ENCODE results near the gene TESK1.
A peak's percentile ranks its signal among the peaks of the same experiment; 100 is the strongest.
"Not testable (repeated sequence)": the region's sequence is repeated elsewhere in the genome, so short reads cannot be mapped to it uniquely, and the experiment has no call there.

Gene TESK1

DNA sequence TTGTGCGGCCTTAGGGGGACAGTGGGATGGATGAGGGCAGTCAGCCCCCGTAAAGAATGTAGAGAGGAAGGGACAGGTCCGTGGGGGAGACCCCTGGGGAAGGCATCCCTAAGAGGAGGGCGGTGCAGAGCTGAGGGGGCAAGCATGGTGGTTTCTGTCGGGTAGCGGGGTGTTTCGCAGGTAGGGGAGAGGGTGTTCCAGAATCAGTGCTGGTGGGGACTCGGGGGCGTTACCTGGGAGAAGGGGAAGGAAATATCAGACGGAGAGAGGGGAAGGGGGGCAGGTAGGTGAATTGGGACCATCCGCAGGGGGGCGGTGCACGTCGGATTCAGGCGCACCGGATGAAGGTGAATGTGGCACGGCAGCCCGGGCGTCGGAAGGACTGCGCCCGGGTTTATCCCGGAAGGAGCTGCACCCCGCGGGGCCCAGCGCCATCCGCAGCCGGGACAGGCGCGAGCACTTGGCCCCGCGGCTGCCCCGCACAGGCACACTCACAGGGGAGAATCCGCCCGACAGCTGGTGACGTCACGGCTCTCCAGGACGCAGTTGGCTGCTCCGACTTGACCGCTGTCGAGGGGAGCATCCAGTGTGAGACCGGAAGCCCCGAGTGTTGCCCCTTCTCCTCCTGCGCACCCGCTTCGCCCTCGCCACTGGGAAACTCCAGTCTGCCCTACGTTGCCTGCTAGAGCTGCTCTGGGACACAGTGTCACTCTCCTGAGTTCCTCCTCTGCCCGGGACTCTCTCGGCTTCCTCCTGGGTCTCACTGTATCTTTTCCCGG, 11.8 kb downstream of the TESK1 start:
- peak; percentile 82 to 87 for DNase-seq

DNA sequence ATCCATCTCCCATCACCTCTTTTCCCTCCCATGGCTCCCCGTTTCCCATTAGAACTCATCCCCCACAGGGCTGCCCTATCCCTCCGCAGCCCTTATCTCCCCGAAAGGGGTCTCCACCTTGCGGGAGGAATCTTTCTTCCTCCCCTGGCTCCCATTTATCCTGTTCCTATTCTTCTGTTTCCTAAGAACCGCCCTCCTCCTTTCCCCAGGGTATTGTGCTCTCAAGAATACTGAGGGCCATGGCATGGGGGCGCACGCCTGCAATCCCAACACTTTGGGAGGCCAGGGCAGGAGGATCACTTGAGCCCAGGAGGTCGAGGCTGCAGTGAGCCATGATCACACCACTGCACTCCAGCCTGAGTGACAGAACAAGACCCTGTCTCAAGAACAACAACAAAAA, 12.5 kb downstream of the TESK1 start:
- no peak for DNase-seq

DNA sequence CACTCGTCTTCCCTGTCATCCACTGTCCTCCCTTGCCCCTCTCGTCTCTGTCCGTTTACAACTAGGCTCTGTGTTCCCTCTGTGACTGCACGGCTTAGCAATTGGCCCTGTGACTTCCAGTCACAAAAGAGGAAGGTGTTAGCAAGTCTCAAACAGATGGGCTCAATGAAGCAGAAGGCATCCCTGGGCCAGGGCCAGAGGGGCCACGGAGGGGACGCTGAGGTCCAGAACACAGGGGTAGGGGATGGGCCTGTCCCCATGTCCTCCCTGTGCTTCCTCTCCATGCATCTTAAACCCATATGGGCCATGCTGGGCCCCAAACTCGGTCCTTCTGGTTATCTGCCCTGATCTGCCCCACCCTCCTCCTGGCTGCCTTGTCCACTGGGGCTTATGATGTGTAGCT, 13.3 kb downstream of the TESK1 start, which contains the start of gene CD72:
TSS of gene CD72 (minus strand) at position 89 of the 403 bp plus-strand sequence. CDS start 110 bp downstream, outside the sequence.
- DNase-seq = peak in 1 of 2 donors; percentile 48

DNA sequence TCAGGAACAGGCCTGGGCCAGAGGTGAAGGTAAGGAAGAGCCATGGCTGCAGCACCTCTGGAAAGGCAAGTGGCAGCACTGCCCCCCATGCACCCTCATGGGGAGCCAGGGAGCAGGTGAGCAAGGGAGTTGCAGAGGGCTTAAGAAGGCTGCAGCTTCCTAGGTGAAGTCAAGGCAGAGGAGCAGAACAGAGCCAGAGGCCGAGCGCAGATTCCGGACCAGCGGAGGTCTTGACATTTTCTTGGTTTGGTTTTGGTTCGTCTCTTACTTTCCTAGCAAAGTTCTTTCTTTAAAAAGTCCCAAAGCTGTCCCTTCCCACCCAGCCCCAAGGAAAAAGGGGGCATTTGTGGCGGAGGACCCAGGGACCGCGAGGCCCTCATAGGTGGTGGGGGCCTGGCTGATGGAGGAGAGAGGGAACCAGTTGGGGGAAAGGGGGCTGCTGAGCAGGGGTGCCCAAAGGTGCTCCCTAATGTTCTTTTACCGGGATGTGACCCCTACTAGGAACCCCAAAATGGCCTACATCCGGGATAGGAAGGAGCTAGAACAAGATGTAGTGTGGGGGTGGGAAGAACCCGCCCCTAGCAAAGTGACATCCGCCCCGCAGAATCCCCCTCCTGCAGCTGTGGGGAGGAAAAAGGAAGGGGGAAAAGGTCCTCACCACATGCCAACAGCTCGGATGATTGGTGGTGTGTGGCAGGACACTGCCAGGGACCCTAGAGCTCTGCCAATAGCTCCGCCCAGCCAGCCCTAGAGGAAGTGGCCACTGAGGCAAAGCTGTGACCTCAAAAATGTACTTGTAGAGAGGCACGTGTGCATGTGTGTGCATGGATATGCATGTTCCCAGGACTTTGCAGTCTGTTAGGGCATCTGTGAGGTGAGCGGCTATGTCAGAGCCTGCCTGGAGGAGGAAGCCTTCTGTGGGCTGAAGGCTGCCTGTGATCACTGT, 14.1 kb downstream of the TESK1 start:
- peak; percentile 65 to 71 for DNase-seq

DNA sequence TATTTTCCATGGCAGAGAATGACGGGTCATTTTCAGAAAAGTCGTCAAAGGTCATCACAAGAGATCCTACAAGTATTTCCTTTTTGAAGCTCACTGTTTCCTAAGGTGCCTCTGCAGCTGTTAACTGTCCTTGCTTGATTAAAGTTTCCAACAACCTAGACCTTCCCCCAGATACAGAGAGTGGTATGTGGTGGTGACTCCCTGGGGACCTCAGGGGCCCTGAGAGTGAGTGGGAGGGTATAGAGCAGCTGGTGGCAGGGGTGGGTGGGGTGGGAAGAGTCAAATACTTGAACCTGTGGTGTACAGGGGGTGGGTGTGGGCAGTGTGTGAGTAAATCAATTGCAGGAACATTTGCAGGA, 14.7 kb downstream of the TESK1 start:
- DNase-seq = peak in 1 of 2 donors; percentile 56

DNA sequence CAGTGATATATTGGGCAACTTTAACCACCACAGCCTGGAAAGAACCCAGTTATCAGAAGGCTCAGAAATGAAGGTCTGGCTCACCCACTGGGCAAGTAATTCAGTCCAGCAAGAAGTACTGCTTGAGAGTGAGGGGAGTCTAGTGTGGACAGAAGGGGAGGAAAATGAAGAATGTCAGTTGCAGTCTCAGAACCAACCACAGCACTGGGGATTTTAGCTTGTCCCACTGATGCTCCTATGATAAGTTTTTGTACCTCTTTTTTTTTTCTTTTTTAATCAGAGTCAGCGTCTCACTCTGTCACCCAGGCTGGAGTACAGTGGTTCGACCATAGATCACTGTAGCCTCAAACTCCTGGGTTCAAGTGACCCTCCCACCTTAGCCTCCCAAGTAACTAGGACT, 22.5 kb downstream of the TESK1 start:
- no peak for DNase-seq

DNA sequence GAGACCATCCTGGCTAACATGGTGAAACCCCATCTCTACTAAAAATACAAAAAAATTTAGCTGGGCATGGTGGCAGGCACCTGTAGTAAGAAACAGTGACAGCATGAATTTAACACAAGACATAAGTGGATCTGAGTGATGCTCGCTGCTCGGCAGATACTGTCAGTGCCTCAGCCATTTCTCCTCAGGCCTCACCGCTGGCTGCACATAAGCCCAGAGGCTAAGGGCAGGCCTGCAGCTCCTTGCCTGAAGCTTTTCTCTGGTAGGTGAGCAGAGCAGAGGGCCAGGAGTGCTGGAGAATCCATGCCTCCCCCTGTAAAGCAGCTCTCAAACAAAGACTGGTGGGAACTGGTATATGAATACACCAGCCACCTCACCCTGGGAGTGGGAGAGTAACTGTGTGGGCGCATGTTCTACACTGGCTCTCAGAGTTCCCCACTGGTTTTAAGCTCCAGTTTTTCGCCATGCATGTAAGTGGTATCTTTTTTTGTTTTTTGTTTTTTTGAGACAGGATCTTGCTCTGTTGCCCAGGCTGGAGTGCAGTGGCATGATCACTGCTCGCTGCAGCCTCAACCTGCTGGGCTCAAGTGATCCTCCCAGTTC, 23.4 kb downstream of the TESK1 start:
- DNase-seq = no peak

DNA sequence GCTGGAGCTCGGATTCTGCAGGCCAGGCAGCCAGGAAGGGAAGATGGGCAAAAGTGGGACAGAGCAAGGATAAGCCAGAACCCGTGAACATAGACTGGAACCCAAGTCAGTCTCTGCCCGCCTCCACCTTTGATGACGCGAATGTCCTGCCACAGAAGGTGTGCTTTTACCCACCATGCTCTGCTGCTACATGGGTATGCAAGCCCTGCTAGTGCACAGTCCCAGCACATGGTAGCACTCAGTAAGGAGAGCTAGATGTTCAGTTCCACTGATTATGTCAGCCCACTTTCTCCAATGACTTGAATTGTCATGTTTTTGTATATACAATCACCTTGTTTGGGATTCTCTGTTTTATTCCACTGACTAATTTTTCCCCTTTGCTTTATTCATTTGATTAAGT, 24.5 kb downstream of the TESK1 start:
- DNase-seq = no peak

DNA sequence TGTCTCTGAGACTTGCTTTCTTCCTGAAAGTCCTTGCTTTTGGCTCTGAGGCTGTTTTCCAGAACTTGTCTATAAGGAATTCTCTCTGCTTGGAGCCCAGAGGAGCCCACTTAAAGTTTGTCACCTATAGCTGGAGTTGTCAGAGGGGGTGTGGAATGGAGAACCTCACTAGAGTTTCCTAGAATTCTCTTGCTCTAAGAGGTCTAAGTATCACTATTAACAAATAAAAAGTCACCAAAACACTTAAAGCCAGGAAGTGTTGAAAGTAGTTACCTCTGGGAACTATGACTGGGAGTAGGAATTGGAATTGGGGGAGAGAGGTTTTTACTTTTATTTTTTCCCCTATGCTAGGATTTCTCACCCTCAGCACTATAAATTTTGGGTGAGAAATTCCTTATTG, 30.7 kb downstream of the TESK1 start:
- no peak for DNase-seq

DNA sequence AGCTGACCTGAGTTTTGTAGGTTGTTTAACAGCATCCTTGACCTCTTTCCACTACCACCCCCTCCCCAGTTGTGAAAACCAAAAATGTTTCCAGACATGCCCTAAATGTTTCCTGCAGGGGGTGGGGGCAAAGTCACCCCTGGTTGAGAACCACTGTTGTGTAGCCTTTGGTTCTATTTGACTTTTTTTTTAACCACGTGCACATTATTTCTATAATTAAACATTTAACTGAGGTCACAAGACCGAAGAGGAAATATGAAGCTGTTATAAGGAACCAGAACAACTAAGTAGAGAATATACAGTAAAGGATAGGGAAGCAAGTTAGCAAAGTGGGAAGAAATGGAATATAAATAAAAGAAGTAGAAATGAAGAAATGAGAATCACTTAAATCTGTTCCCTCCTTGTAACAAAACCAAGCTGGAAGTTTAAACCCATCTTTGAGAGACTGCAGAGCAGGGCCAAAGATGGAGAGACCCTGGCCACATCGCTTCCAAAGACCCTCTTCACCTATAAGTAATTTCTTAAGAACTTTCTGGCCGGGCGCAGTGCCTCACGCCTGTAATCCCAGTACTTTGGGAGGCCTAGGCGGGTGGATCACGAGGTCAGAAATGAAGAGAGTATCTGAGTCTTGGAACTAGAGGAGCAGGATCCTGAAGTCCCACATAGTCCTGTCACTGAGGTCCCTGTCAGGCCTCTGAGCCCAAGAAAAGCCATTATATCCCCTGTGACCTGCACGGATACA, 31.2 kb downstream of the TESK1 start:
- peak in 1 of 2 donors; percentile 35 for DNase-seq

DNA sequence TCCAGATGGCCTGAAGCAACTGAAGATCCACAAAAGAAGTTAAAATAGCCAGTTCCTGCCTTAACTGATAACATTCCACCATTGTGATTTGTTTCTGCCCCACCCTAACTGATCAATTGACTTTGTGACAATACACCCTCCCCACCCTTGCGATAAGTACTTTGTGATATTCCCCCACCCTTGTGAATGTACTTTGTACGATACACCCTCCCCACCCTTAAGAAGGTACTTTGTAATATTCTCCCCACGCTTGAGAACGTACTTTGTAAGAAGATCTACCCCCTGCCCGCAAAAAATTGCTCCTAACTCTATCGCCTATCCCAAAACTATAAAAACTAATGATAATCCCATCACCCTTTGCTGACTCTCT, 31.8 kb downstream of the TESK1 start:
- DNase-seq = not testable (repeated sequence)

DNA sequence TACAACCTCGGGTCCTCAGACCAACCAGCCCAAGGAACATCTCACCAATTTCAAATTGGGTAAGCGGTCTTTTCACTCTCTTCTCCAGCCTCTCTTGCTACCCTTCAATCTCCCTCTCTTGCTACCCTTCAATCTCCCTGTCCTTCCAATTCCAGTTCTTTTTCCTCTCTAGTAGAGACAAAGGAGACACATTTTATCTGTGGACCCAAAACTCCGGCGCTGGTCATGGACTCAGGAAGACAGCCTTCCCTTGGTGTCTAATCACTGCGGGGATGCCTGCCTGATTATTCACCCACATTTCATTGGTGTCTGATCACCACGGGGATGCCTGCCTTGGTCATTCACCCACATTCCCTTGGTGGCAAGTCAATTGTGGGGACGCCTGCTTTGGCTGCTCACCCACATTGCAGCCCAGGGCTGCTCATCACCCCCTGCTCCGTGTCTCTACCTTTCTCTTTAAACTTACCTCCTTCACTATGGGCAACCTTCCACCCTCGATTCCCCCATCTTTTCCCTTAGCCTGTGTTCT, 32.4 kb downstream of the TESK1 start:
- DNase-seq = not testable (repeated sequence)

DNA sequence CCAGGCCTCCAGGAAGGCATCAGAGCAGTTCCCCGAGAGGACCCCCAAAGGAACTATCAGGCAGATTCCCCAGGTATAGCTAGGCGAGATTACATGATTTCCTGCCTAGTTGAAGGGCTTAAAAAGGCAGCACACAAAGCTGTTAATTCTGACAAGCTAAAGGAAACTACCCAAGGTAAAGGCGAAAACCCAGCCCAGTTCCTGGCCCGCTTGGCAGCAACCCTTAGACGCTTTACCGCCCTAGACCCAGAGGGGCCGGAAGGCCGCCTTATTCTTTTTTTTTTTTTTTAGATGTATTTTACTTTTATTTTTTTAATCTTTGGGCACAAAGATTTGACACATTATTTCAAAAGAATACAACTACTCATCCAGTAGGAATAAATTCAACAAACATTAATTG, 33.7 kb downstream of the TESK1 start:
- peak; percentile 50 to 64 for DNase-seq

DNA sequence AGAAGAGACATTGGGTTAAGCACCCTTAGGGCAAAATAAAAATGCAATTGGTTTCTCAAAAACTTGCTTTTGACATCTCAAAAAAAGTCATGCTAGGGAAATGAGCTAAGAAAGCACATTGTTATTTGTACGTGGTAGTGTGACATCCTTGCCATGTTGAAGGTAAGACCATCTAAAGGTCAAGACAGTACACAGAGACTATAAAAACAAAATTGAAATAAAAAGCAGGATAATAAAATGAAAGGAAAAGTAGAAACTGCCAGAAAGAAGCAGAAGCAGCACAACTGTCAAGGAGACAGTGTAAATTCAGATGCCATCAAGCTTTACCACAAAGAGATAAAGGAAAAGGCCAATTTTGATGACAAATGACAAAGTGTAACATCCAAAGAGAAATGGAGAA, 34.2 kb downstream of the TESK1 start:
- DNase-seq = not testable (repeated sequence)

DNA sequence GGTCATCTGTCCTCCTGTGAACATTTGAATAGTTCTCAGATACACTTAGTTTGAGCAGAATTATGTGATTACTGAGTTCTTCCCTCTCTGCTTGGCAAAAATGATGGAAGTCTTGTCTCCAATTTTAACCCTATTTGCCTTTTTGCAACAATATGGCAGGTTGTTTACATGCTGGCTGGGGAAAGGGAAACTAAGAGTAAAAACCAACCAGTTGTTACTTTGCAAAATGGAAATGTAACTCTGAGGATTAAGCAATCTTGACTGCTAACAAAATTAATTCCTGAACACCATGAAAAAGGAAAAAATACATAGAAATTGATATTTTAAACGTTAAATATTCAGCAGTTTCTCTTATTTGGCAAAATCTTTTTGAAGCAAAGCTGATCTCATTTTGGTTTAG, 34.6 kb downstream of the TESK1 start:
- DNase-seq = no peak

DNA sequence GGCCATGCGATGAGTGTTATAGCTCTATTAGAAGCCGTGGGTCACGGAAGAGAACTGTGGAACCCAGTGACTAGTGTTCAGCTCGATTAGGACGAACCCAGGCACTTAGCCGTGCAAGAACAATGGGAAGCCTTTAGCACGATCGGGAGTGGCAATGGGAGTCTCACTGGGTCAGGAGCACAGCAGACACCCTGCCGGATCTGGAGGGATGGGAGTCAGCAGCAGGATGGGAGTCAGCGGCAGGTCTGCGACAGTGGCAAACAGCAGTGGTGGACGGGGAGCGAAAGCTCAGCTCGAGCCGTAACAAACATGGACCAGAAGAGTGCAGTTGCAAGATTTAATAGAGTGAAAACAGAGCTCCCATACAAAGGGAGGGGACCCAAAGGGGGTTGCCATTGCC, 35.4 kb downstream of the TESK1 start:
- peak in 1 of 2 donors; percentile 4 for DNase-seq

DNA sequence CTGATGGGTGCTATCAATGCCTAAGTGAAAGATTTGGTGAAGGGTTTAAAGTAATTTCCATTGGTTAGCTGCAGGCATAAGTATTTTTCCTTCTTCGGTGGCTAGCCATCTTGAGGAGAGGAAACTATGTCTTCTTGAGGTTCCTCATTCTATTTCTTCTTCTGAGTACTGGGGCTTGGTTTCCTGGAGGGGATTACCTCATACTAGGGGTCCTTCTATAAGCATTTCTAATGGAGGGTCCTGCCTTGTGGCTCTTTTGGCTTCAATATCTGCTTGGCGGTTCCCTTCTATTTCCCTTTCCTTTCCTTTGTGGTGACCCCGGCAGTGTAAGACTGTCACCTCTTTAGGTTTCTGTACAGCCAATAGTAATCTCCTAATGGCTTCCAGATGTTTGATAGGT, 36.4 kb downstream of the TESK1 start:
- DNase-seq = not testable (repeated sequence)

DNA sequence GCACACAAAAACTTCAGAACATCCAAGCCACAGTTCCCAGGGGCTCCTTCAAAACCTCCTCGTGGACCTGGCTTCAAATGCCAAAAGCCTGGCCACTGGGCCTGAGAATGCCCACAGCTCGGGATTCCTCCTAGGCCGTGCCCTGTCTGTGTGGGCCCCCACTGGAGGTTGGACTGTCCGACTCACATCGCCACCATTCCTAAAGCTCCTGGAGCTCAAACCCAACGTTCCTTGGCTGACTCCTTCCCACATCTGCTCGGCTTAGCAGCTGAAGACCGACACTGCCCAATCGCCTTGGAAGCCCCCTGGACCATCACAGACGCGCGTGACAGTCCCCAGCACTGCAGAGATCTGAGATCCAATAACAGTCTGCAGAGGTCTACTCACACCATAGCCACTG, 38.0 kb downstream of the TESK1 start:
- DNase-seq = no peak

DNA sequence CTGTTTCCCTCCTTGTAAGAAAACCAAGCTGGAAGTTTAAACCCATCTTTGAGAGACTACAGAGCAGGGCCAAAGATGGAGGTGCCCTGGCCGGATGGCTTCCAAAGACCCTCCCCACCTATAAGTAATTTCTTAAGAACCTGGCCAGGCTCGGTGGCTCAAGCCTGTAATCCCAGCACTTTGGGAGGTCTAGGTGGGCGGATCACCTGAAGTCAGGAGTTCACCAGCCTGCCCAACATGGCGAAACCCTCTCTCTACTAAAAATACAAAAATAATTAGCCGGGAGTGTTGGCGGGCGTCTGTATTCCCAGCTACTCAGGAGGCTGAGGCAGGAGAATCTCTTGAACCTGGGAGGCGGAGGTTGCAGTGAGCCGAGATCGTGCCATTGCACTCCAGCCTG, 40.7 kb downstream of the TESK1 start:
- DNase-seq = not testable (repeated sequence)

DNA sequence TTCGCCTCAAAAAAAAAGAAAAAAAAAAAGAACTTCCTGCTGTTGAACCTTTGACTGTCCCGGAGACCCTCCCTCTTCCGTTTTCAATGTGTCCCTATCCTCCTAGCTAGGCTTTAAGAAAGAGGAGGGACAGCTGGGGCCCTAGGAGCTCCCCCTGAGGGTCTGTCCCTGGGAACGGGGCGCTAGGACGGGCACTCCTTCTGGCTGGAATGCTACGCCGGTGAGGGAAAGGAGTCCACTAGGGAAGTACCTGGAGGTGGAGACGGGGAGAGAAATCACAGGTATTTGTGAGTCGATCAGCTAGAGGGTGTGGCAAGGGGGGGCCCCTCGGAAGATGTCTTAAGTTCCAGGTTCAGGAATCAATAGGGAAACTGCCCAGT, 41.1 kb downstream of the TESK1 start:
- peak in 1 of 2 donors; percentile 33 for DNase-seq

DNA sequence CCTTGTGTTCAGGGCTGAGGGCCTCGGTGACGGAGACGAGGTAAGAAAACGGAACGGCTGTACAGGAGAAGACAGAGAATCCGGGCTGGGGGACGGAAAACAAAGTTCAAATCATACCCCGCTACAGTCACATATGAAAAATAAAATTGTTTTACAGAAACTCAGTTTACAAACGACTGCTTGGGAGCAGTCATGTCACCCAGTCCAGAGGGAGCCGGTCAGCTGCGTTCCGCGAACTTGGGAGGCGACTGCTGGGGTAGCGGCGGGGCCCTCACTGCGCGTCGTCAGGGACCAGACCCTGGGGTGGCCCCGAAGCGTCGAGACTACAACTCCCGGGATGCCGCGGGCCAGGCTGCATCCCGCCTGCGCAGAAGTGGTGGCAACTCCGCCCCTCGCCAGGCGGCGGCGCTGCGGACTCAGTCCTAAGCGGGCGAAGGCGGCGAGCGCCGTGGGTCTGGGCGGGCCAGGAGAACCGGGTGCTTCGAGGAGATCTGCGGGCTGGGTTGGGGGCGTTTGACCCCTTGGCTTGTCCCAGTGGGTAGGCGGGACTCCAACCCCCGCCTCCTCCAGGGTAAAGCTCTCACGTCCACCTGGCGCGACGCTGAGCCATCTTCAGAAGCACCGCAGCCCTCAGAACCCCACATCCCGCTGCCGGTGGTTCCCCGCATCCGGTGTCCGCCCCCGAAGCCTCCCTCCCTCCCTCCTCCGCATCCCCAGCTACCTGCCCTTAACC, 41.6 kb downstream of the TESK1 start:
- peak; percentile 91 to 92 for DNase-seq
